Stimulated activated CD4-positive, alpha-beta T cell treated with anti-CD3 and anti-CD28 coated beads, Interleukin-1b, Interleukin-23, amount 100 ng/mL, for 1 hour (primary cell): ENCODE measurements around the gene HOXA3.

ENCODE experiments used
- DNase-seq, 2 donors: peaks; one replicate each; pipeline ENCODE4 v3.0.0-alpha.2; 2020; ENCODE audit warnings: low read depth in 2 of 2

The HOXA3 gene

DNA sequence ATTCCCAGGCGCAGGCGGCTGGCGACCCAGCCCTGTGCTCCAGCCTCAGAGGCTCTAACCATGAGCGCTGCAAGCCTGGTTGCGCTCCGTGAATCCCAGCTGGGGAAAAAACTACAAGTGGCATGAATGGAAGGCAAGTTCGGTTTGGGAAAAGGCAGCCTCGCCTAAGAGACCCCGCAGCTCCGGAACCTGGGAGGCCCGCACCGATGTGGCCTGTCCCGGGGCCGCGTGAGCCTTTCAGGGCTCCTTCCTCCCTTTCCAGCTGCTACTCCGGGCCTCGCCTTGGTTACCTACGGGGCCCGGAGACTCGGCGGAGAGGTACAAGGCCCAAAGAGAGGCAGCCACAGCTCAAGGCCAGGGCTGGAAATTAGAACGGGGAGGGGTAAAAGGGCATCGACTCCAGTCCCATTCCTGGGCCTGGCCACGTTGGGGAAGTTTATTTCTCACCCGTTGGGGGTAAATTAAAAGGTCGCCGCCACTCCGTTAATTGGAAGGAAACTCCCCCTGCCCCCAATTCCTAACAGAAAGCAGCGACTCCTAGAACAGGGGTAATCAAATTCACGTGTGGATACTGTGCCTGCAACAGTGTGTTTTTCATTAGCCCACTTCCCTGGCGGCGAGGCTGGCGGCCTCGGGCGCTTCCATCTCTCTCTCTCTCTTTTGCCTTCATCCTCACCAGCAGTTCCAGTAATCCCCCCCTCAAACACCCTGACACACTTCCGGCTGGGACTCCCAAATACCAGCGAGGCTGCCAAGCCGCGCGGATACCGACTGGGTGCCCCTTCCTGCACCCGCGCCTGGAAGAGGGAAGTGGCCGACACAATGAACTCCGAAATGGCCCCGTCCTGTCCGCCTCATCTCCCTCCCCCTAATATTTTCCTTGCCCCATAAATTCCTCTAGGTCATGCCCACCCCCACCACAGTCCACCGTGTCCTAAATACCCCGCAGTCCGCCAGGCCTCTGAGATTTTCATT, 14.4 kb upstream of the HOXA3 start:
- DNase-seq: no peak

DNA sequence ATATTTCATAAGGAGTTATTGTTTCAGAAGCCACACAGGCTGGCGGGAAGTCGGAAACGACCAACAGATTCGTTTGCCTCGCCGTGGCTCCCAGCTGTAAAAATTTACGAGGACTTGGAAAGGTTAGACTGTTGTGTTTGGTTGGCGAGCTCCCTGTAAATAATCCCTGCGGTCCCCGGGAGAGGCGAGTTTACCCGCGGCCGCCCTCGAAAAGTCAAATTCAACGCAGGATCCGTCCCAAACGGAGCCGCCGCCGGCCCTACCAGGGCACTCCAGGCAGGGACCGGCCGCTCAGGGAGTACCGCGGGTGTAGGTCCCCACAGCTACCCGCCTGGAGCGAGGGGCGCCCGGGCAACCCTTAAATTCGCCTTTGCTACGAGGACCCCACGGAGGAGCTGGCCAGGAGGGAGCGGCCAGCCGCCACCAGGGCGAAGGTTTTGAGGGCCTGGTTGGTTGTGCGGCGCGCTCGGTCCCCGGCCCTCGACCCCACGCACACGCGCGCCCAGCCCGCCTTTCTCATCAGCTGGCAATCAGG, 13.7 kb upstream of the HOXA3 start:
- no peak for DNase-seq

DNA sequence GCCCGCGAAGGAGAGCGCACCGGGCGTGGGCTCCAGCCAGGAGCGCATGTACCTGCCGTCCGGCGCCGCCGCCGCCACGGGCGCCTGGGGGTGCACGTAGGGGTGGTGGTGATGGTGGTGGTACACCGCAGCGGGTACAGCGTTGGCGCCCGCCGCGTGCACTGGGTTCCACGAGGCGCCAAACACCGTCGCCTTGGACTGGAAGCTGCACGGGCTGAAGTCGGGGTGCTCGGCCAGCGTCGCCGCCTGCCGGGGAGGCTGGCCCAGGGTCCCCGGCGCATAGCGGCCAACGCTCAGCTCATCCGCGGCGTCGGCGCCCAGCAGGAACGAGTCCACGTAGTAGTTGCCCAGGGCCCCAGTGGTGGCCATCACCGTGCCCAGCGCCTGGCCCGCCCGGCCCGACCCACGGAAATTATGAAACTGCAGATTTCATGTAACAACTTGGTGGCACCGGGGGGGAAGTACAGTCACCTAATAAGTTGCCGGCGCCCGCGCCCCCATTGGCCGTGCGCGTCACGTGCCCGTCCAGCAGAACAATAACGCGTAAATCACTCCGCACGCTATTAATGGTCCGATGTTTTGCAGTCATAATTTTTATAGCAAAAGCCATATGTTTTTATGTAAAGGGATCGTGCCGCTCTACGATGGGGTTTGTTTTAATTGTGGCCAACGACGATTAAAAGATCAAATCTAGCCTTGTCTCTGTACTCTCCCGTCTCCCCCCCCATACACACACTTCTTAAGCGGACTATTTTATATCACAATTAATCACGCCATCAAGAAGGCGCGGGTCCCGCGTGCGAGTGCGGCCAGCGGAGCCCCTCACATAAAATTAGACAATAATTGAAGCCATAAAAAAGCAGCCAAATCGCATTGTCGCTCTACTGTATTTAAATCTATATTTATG, 13.0 kb upstream of the HOXA3 start, which contains the start of gene HOXA9:
Gene HOXA9, minus strand, starts transcription at position 449 of the 907 bp plus-strand sequence. Its CDS starts 80 bp downstream, at position 369.
- no peak for DNase-seq

DNA sequence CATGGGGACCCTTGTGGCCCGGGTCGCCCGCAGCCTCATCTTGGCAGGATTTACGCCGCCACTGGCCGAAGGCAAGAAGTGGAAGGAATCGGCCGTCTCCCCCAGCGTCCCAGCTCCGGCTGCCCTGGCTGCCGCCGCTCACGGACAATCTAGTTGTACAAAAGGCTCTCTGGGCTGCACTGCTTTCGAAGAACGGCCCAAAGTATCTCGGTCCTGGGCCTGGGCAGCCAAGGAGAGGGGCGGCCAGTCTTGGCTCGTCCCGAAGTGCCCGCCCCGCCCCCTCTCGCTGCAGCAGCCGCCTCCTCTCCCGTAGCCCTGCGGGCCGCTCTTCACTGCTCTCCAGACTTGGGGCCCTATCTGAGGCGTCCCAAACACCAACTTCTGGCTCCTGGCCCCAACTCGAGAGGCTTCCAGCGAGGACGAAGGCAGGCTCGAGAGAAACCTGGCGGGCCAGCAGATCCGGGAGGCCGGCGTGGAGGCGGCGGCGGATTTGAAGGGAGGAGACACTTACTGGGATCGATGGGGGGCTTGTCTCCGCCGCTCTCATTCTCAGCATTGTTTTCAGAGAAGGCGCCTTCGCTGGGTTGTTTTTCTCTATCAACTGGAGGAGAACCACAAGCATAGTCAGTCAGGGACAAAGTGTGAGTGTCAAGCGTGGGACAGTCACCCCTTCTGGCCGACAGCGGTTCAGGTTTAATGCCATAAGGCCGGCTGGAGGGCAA, 12.1 kb upstream of the HOXA3 start:
- no peak for DNase-seq

- no peak for DNase-seq
Observed at GRCh38 chr7:27164045-27164366, 11.6 kb upstream of the HOXA3 start.

- DNase-seq: no peak
Observed at GRCh38 chr7:27163288-27164044, 11.1 kb upstream of the HOXA3 start.

GRCh38 chr7:27162561-27163287, 10.3 kb upstream of the HOXA3 start:
- DNase-seq: no peak

DNA sequence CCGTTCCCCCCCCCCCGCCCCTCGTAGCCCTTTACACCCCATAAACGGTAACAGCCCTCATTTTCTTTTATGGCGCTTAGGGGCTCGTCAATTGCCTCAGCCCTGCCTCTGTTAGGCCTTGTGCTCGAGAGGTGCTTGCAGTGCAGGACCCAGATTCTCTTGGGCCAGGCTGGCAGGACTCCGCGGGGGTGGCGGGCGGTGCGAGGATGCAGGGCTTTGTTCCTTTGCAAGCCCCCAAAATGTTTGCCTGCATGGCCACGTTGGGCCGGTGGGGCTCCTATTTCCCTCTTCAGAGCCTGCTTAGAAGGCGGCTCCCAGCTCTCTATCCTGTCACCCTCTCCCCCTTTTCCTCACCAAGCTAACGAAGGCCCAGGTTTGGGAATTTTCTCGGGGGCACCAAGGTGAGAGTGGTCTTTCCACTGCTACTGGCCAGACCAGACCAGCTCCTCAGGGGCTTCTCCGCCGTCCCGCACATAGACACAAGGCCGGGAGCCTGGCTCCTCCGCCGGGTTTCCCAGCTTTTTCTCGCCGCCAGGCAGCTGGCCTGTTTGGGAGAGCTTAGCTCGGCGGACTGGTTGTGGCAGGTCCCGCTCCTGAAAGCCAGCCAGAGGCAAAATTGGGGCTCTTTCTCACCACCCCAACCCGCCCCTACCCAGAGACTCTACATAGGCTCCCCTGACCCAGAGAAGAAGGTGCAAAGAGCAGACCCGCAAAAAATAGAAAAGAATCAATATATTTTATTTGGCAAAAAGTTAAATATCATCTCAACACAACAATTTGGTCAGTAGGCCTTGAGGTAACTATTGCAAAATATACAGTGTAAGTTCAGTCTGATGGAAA, 9.6 kb upstream of the HOXA3 start:
- DNase-seq: no peak

DNA sequence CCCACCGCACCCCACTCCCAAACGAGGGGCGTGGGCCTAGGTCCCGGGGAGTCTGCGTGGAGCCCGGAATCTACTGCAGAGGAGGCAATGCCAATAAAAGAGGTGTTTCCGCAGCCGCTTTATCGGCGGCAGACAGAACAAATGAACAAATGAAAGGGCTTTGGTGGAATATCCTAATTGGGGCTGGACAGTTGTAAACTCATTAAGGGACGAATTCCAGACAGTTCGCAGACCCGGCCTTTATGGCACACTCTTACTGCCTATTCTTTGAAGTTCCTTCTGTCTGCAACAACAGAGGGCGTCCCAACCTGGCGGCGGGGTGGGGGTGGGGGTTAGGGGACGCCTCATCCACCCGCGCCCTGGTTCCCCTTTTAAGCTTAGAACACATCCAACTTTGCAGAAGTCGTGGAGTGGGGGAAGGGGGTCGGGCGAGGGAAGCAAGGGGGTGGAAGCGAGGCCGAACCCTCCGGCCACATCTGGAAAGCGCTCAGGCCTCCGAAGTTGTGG, 8.9 kb upstream of the HOXA3 start:
- no peak for DNase-seq

- peak; percentile 72 to 77 for DNase-seq
Observed at GRCh38 chr7:27160546-27161213, 8.3 kb upstream of the HOXA3 start.

DNA sequence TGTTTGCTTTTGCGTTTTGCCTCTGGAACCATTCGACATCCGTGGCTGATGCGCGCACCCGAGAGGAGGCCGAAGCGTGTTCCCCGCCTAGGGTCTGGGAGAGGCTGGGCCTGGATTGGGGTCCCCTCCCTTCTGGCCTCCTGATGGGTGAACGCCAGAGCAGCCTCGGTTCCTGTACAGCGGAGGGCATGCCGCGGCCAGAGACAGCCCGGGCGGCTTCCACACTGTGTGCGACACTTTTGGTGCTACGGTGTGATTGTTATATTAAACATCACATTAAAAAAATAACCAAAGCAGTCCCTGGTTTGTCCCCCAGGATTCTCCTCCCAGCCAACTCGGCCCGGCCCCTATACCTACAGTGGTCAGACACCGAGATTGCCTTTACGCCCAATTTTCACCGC, 7.8 kb upstream of the HOXA3 start:
- no peak for DNase-seq

GRCh38 chr7:27159266-27160144, 7.1 kb upstream of the HOXA3 start:
- DNase-seq: no peak

DNA sequence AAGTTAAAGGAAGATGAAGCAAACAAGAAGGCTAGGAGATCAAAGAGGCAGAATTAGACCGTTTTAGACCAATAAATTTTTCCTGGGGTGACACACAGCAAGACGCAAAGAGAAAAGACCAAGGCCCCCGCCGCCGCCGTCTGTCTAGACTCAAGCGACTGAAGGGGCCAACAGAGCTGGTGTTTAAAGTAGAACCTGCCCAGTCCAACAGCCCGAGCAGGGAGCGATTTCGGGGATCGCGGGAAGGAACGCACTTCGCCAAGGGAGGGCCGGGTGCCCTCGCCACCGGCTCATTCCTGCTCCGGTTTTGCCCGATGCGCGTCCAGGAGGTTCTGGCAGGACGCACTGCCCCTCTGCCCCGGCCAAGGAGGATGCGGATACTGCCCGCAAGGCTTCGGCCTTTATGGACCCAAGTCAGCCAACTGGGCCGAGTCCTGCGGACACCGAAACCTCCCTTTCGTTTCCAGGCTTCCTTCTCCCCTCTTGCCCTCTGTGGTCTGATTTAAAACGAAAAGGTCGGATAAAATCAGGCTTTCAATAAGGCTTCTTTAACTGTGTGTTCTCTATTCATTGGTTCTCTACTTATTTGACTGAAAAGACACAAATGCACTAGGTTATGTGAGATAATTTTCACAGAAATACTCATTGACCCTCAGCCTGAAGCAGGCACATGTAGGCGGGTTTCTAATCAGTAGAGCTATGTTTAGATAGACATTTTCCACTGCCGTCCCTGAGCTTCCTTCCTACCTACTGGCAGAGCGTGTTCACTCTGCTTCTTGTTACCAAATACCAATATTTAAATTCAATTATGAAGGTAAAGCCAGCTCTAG, 6.3 kb upstream of the HOXA3 start:
- no peak for DNase-seq

GRCh38 chr7:27157702-27158431, 5.5 kb upstream of the HOXA3 start:
- DNase-seq: no peak

DNA sequence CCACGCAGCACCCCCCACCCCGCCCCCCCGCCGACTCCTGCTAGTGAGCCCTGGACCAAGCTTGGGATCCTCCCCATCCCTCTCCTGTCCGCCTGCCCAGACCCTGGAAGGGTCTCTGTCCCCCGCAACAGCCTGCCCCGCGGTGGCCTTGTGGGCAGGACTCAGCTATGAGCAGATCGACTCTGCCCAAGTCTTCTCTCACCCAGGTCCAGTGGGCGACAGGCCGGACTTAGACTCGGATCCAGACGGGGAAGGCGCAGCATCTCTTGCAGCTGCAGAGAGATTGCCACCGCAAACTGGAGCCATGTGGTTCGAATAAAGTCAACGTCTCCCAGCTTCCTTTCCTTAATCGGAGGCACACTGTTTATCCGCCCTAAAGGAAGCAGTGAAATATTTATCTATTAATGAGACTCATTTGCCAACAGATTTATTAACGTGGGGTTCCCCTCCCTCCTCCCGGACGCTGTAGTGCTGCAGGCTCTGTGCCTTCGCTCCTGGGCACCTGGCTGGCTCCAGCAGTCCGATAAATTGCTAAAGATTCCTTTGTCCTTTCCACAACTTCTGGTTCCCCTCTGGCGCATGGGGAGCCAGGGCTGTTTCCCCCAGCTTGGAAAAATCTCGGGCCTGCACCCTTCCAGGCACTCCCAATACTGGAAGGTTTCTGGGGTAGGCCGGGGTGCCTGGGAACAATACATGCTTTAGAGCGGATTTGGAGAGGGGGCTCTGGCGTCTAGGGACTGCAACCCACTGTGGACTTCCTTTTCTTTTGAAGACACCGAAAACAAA, 4.7 kb upstream of the HOXA3 start:
- DNase-seq: no peak
